ENCODE results near the gene SLC16A12.

- no peak for TF ChIP-seq CTCF (IDR thresholded peaks at IDR 0.05)
- TF ChIP-seq POLR2A (IDR thresholded peaks at IDR 0.05): no peak
Observed at GRCh38 chr10:89479771-89480446, 55.5 kb downstream of the SLC16A12 start.
